Esophagus (tissue), 2 donors: ENCODE measurements around the gene OSTF1. TPM values are rescaled to one million over a fixed set of nuclear protein-coding genes. Genes with fewer than 3 reads are reported as not detected.
A peak's percentile ranks its signal among the peaks of the same experiment; 100 is the strongest.

ENCODE experiments used
- H3K27ac ChIP-seq, 2 donors: one replicate each; pipeline ENCODE4 v1.5.1; 2013; ENCODE audit warnings: low read depth in 2 of 2, mild to moderate bottlenecking in 2 of 2, inconsistent platforms in 1 of 2, low read length in 1 of 2, moderate library complexity in 1 of 2
- H3K27me3 ChIP-seq, 2 donors: one replicate each; pipeline ENCODE4 v1.6.1; 2013; ENCODE audit warnings: low read length in 2 of 2, control low read depth in 1 of 2, mild to moderate bottlenecking in 1 of 2; ENCODE audit not compliant: insufficient read depth in 2 of 2, control insufficient read depth in 1 of 2
- H3K36me3 ChIP-seq, 2 donors: one replicate each; pipeline ENCODE4 v1.6.1; 2013; ENCODE audit warnings: low read length in 1 of 2; ENCODE audit not compliant: control insufficient read depth in 2 of 2, insufficient read depth in 2 of 2
- H3K4me1 ChIP-seq, 2 donors: one replicate each; pipeline ENCODE4 v1.6.1; 2013; ENCODE audit warnings: low read length in 1 of 2; ENCODE audit not compliant: control insufficient read depth in 2 of 2, insufficient read depth in 2 of 2
- H3K4me3 ChIP-seq, 2 donors: one replicate each; pipeline ENCODE4 v1.5.1; 2013; ENCODE audit warnings: low read length in 2 of 2, mild to moderate bottlenecking in 2 of 2, low read depth in 1 of 2, moderate library complexity in 1 of 2
- H3K9me3 ChIP-seq, 2 donors: one replicate each; pipeline ENCODE4 v1.6.1; 2013; ENCODE audit warnings: mild to moderate bottlenecking in 2 of 2, low read depth in 1 of 2, low read length in 1 of 2, moderate library complexity in 1 of 2; ENCODE audit not compliant: control insufficient read depth in 2 of 2, insufficient read depth in 1 of 2
- WGBS, 2 donors: extraction: QIAGEN DNeasy Blood & Tissue Kit; methylation state at CpG; one replicate each; pipeline ENCODE4 v1.1.7; 2013; 5-methylcytosine and 5-hydroxymethylcytosine counted together
- polyA plus RNA-seq, 2 donors: library from polyadenylated mRNA; stranded (reverse); fragments of 200-250 nt; gene quantifications; one replicate each; pipeline ENCODE4 v1.2.3, GENCODE V29; 2013
- donor health status: healthy with polysubstance abuse.
- donor health status: Bipolar disorder and iron deficiency.

Gene OSTF1
- polyA plus RNA-seq, 2 donors: 99.6 to 127 TPM

DNA sequence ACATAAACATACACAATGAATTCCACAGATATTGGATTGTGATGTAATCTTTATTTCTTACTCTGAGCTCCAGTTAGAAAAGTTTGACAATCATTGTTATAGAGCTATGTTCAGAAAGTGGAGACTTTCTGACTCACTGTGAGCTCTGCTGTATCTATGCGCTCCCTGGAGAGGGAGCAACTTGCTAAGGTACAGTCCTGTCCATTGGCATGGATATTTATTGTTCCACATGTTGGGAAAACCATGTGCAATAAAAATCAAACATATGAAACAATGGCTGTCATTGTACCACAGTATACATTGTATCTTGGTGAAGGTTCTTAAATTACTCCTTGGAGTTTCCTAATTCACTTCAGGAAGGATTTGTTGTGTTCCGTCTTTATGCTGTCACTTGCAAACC is 27.1 kb upstream of the OSTF1 start:
- WGBS, 2 donors: 93 to 94% methylated on average over 2 of the region's 2 CpGs
- no peaks in the 10 kb centered on the region for H3K27me3 ChIP-seq

DNA sequence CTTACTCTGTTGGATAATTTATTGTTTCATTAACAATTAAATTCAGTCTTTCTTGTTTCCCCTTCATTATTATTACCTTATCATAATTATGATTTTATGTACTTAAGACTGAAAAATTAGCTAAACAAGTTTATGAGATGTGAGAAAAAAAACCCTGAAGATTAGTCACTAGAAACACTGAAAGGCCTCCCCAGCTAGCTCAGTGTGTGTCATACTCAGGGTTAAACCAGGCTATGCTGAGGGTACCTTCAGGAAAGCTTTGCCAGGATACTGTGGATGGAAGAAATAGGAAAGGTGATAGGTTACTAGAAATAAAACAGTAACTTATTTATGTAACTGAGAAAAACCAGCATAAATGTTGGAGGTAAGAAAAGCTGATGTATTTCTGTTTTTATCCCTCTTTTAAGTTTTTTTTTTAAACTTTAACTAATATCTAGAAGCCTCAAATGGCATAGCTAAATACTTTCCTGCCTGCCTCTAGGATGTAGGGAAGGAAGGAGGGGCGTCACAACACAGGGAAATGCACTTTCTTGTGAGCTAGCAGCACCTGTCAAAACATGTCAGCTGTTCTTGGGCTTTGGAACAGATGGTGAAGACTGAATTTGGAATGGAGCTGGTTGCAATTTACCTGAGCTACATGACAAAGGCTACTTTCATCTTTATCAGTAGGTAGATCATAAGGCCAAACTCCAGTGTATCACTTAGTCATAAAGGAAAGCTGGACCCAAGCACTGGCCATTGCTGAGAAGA is 24.6 kb upstream of the OSTF1 start:
- WGBS, 2 donors: 57 to 68% methylated on average over 1 of the region's 1 CpG
- H3K9me3 ChIP-seq: no peaks in the 10 kb centered on the region
- H3K36me3 ChIP-seq: peaks cover 0 to 2% of the 10 kb centered on the region in 2 donors
- H3K4me3 ChIP-seq: no peak overlapping the region
- H3K27ac ChIP-seq: no peak overlapping the region
- H3K27me3 ChIP-seq: no peaks in the 10 kb centered on the region
- H3K4me1 ChIP-seq: no peaks in the 10 kb centered on the region

More for the DNA sequence above, 27.1 kb upstream of the OSTF1 start:
- H3K9me3 ChIP-seq: no peaks in the 10 kb centered on the region
- no peak overlapping the region for H3K27ac ChIP-seq
- peaks cover 0 to 2% of the 10 kb centered on the region in 2 donors for H3K36me3 ChIP-seq
- H3K4me1 ChIP-seq: no peaks in the 10 kb centered on the region
- no peak overlapping the region for H3K4me3 ChIP-seq

GRCh38 chr9:75064307-75065025 is 23.8 kb upstream of the OSTF1 start:
- Histone ChIP-seq H3K4me3 (no peak overlapping the region), H3K27me3 (no peaks in the 10 kb centered on the region), H3K27ac (no peak overlapping the region), H3K36me3 (peaks cover 0 to 2% of the 10 kb centered on the region in 2 donors), H3K9me3 (no peaks in the 10 kb centered on the region), H3K4me1 (no peaks in the 10 kb centered on the region)
- 77 to 78% methylated on average over 2 of the region's 2 CpGs for WGBS, 2 donors

- H3K9me3 ChIP-seq: no peaks in the 10 kb centered on the region
- H3K4me1 ChIP-seq: no peaks in the 10 kb centered on the region
- WGBS, 2 donors: 73 to 96% methylated on average over 2 of the region's 2 CpGs
- H3K4me3 ChIP-seq: no peak overlapping the region
- H3K36me3 ChIP-seq: peaks cover 0 to 2% of the 10 kb centered on the region in 2 donors
- H3K27ac ChIP-seq: no peak overlapping the region
- no peaks in the 10 kb centered on the region for H3K27me3 ChIP-seq
Observed at GRCh38 chr9:75065510-75065909, 22.8 kb upstream of the OSTF1 start.

- H3K27ac ChIP-seq: no peak overlapping the region
- H3K27me3 ChIP-seq: no peaks in the 10 kb centered on the region
- H3K36me3 ChIP-seq: peaks cover 0 to 1% of the 10 kb centered on the region in 2 donors
- H3K4me3 ChIP-seq: no peak overlapping the region
- H3K4me1 ChIP-seq: no peaks in the 10 kb centered on the region
- WGBS, 2 donors: 85 to 87% methylated on average over 4 of the region's 4 CpGs
- no peaks in the 10 kb centered on the region for H3K9me3 ChIP-seq
Observed at GRCh38 chr9:75067894-75068293, 20.4 kb upstream of the OSTF1 start.

DNA sequence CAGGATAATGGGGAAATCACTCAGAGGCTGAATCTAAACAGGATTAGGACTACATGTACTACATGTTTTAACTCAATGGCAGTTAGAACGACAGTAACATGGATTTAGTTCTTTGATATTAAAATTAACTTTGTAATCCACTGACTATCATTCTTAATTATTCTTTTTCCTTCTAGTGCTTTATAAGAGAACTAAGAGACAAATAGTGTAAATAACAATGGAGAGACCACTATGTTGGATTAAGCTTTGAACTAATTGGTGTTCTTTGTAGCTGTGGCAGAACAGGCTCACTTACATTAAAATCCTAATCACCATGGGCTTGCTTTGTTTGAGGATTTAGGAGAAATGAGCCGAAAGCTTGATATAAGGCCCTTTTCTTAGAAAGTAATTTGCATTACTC is 19.1 kb upstream of the OSTF1 start:
- peaks cover 0 to 6% of the 10 kb centered on the region in 2 donors for H3K36me3 ChIP-seq
- no peaks in the 10 kb centered on the region for H3K4me1 ChIP-seq
- 62 to 63% methylated on average over 2 of the region's 2 CpGs for WGBS, 2 donors
- H3K27ac ChIP-seq: no peak overlapping the region
- no peaks in the 10 kb centered on the region for H3K27me3 ChIP-seq
- H3K4me3 ChIP-seq: no peak overlapping the region
- no peaks in the 10 kb centered on the region for H3K9me3 ChIP-seq

GRCh38 chr9:75071530-75072122 is 16.7 kb upstream of the OSTF1 start:
- Histone ChIP-seq H3K4me1 (no peaks in the 10 kb centered on the region), H3K27ac (peak overlapping the region; percentile 83 to 86), H3K27me3 (no peaks in the 10 kb centered on the region), H3K4me3 (no peak overlapping the region), H3K9me3 (no peaks in the 10 kb centered on the region), H3K36me3 (peaks cover 0 to 8% of the 10 kb centered on the region in 2 donors)
- WGBS, 2 donors: 51 to 55% methylated on average over 5 of the region's 5 CpGs

GRCh38 chr9:75072895-75073294 is 15.4 kb upstream of the OSTF1 start:
- no peaks in the 10 kb centered on the region for H3K27me3 ChIP-seq
- no peaks in the 10 kb centered on the region for H3K4me1 ChIP-seq
- H3K9me3 ChIP-seq: no peaks in the 10 kb centered on the region
- 96 to 99% methylated on average over 4 of the region's 4 CpGs for WGBS, 2 donors
- peaks cover 0 to 9% of the 10 kb centered on the region in 2 donors for H3K36me3 ChIP-seq
- H3K27ac ChIP-seq: no peak overlapping the region
- no peak overlapping the region for H3K4me3 ChIP-seq

DNA sequence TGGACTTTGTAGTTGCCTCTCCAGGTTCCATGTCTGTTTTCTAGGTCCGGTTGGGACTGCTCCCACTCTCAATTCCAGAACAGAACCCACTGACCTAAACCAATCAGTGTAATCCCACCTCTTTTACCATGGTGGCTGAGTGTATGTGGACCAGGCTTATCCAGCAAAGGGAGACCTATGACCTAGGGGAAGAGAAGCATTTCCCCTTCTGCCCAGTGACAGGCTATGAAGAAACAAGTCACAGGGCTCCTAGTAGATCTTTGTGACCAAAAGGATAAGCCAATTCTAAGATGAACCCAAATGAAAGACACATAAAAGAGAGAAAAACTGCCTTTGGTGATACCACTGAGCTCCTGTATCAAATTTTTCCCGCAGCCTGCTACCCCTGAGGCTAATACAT is 6.7 kb upstream of the OSTF1 start:
- Histone ChIP-seq H3K4me3 (no peak overlapping the region), H3K27me3 (no peaks in the 10 kb centered on the region), H3K4me1 (peaks cover 2 to 4% of the 10 kb centered on the region in 2 donors), H3K9me3 (no peaks in the 10 kb centered on the region), H3K27ac (no peak overlapping the region), H3K36me3 (peaks cover 0 to 8% of the 10 kb centered on the region in 2 donors)
- 65 to 76% methylated on average over 2 of the region's 2 CpGs for WGBS, 2 donors
